ENCODE measurements around the gene CDADC1.
A peak's percentile ranks its signal among the peaks of the same experiment; 100 is the strongest.

The CDADC1 gene

DNA sequence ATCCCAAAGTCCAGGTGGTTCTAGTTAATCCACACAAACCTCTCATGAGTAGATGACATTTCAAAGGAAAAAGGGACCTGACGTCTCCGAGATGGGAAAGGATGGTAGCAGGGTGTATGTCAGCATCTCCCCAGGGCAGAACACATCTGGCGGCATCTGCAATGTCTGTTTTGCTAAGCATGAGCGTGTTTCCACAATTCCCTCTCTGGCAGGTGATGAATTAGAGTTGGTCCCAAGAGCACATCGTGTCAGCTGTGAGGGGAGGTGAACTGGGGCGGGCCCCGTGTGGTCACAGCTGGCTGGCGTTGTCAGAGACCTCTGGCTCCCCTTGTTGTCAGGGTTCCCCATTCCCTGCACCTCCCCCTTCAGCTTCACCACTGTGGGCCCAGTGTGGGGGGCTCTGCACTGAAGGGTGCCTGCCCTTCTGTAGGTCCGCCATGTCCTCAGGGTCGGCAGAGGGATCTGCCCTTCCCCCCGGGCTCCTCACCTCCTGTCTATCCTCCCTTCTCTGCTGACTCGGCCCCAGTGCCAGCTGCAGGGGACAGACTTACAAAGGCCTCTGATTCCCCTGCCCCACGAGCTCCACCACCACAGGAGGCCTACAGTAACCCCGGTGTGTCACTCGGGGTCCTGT, 58.2 kb downstream of the CDADC1 start:
- H3K27ac Mint-ChIP-seq, result no peak overlapping the region
- peaks cover 6% of the 10 kb centered on the region for H3K36me3 Mint-ChIP-seq (ENCODE audit: low read depth)
- intact Hi-C loops (cut with micrococcal nuclease), result no loop called here
- H3K4me3 Mint-ChIP-seq, result no peak overlapping the region
- no peaks in the 10 kb centered on the region for H3K27me3 Mint-ChIP-seq
- H3K9me3 Mint-ChIP-seq, result no peaks in the 10 kb centered on the region
- H3K4me1 Mint-ChIP-seq (ENCODE audit: low read depth), result peaks cover 13% of the 10 kb centered on the region

- Mint-ChIP-seq H3K4me1 (ENCODE audit: low read depth) (peaks cover 7% of the 10 kb centered on the region), H3K36me3 (ENCODE audit: low read depth) (peaks cover 6% of the 10 kb centered on the region), H3K4me3 (no peak overlapping the region), H3K27ac (no peak overlapping the region), H3K9me3 (no peaks in the 10 kb centered on the region), H3K27me3 (no peaks in the 10 kb centered on the region)
- intact Hi-C loops (cut with micrococcal nuclease), result no loop called here
Measured at GRCh38 chr13:49307365-49307764, 59.6 kb downstream of the CDADC1 start.

DNA sequence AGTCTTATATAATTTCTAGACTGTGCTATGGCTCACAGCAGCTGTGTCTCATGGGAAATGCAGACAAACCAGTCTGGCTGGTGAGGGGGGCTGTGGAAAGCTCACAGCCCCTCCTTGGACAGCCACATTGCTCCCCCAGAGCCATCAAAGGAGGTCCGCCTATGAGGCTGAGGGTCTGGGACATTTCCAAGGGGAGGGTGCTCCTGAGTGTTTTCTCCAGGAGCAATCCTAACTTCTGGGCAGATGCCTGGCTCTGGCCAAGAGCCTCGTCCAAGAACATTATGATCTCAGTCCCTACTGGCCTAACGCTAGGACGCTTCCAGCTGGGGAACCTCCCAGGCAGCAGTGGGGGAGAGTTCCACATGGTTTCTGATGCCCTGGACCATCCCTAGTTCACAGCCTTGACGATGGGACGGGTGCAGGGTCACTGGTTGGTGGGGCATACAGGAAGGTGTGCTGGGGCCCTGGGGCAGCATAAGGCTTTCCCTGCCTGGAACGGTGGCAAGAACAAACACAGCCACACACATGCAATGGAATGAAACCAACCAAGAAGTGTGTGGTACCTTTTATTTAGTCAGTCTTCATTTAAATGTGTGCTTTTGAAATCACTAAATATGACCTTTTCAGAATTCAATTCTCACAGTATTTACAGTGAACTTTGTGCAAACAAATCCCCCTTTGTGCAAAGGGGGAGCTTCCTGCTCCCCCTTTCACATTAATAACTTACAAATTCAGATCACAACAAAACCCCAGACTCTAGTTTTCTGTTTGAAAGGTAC, 60.6 kb downstream of the CDADC1 start:
- Mint-ChIP-seq H3K36me3 (ENCODE audit: low read depth) (peaks cover 6% of the 10 kb centered on the region), H3K4me3 (no peak overlapping the region), H3K4me1 (ENCODE audit: low read depth) (peaks cover 5% of the 10 kb centered on the region), H3K9me3 (no peaks in the 10 kb centered on the region), H3K27ac (no peak overlapping the region), H3K27me3 (no peaks in the 10 kb centered on the region)
- intact Hi-C loops (cut with micrococcal nuclease), result no loop called here

DNA sequence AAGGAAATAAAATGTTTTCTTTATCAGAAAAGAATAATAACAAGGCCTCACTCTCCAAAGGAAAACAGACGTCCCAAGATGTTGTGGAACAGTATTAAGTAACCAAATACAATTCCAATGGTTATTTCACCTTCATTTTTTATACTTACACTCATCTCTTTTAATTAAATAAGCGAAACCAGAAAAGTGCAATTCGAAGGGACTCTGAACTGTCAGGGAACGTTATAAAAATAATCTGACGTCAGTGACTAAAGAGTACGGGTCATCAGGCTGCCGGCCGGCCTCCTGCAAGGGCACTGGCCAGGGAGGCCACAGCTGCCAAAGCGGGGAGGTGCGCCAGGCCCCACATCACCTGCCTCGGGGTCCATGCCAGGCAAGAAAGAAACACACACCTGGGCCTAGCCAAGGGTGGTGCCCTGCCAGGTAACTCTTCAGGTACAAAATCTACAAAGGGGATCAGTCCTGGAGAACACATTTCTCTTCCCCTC, 61.2 kb downstream of the CDADC1 start:
- Mint-ChIP-seq H3K27me3 (no peaks in the 10 kb centered on the region), H3K4me3 (no peak overlapping the region), H3K4me1 (ENCODE audit: low read depth) (peaks cover 5% of the 10 kb centered on the region), H3K36me3 (ENCODE audit: low read depth) (peaks cover 6% of the 10 kb centered on the region), H3K27ac (no peak overlapping the region), H3K9me3 (no peaks in the 10 kb centered on the region)
- intact Hi-C loops (cut with micrococcal nuclease), result no loop called here

DNA sequence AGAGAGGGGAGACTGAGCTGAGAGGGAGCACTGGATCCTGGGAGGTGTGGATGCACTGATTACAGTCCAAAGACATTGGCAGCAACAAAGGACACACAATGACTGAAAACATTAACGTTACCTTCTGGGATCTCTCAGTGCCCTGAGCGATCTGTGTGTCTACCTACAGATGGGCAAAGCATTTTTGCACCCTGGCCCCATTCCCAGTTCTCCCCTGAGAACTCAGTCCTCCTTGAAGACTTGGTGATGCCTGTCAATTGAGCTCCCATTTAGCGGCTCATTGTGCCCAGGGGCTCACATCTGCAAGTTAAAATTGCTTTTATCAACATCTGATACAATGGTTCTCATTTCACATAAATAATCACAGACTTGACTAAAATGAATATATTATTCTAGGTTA, 62.5 kb downstream of the CDADC1 start:
- no peaks in the 10 kb centered on the region for H3K9me3 Mint-ChIP-seq
- H3K27me3 Mint-ChIP-seq, result no peaks in the 10 kb centered on the region
- H3K27ac Mint-ChIP-seq, result no peak overlapping the region
- peaks cover 9% of the 10 kb centered on the region for H3K4me1 Mint-ChIP-seq (ENCODE audit: low read depth)
- intact Hi-C loops (cut with micrococcal nuclease), result no loop called here
- H3K36me3 Mint-ChIP-seq (ENCODE audit: low read depth), result peaks cover 6% of the 10 kb centered on the region
- no peak overlapping the region for H3K4me3 Mint-ChIP-seq

DNA sequence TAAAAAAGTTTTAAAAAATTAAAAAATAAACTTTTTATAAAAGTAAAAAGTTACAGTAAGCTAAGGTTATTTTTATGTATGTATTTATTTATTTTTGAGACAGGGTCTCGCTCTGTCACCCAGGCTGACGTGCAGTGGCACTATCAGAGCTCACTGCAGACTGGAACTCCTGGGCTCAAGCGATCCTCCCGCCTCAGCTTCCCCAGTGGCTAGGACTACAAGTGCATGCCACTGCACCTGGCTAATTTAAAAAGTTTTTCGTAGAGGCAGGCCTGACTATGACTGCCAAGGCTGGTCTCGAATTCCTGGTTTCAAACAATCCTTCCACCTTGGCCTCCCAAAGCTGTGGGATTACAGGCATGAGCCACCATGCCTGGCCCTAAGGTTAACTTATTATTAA, 64.1 kb downstream of the CDADC1 start:
- H3K36me3 Mint-ChIP-seq (ENCODE audit: low read depth), result peaks cover 6% of the 10 kb centered on the region
- intact Hi-C loops (cut with micrococcal nuclease), result no loop called here
- no peak overlapping the region for H3K27ac Mint-ChIP-seq
- peaks cover 9% of the 10 kb centered on the region for H3K4me1 Mint-ChIP-seq (ENCODE audit: low read depth)
- no peak overlapping the region for H3K4me3 Mint-ChIP-seq
- H3K9me3 Mint-ChIP-seq, result no peaks in the 10 kb centered on the region
- H3K27me3 Mint-ChIP-seq, result no peaks in the 10 kb centered on the region

- Mint-ChIP-seq H3K4me3 (no peak overlapping the region), H3K27ac (peak overlapping the region; percentile 31)
Measured at GRCh38 chr13:49314344-49314882, 66.7 kb downstream of the CDADC1 start.

DNA sequence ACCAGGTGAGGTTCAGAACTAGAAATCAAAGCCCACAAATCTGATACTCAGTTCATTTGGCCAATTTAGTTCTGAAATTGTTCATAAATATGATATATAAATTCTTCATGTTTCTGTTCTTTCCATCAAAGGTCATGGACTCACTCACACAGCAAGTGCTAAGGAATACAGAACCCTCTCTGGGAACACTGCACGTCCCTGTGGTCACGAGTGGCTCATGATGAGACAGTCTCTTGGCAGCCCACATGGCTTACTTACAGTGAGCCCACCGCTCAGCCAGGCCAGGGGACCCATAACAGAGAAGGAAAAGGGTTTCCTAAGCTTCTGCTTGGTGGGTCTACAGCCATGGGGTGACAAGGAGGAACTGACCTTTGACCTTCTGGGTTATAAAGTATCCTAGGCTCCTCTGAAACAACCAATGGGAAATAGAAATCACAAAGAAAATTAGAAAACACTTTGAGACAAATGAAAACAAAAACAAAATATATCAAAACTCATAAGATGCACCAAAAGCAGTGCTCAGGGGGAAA, 67.4 kb downstream of the CDADC1 start:
- intact Hi-C loops (cut with micrococcal nuclease), result no loop called here
- Mint-ChIP-seq H3K9me3 (no peaks in the 10 kb centered on the region), H3K36me3 (ENCODE audit: low read depth) (peaks cover 2% of the 10 kb centered on the region), H3K4me1 (ENCODE audit: low read depth) (peaks cover 9% of the 10 kb centered on the region), H3K27ac (no peak overlapping the region), H3K27me3 (no peaks in the 10 kb centered on the region), H3K4me3 (no peak overlapping the region)

More at GRCh38 chr13:49314344-49314882, 66.7 kb downstream of the CDADC1 start:
- H3K4me1 Mint-ChIP-seq (ENCODE audit: low read depth), result peaks cover 9% of the 10 kb centered on the region
- H3K9me3 Mint-ChIP-seq, result no peaks in the 10 kb centered on the region
- intact Hi-C loops (cut with micrococcal nuclease), result no loop called here
- no peaks in the 10 kb centered on the region for H3K27me3 Mint-ChIP-seq
- peaks cover 6% of the 10 kb centered on the region for H3K36me3 Mint-ChIP-seq (ENCODE audit: low read depth)

DNA sequence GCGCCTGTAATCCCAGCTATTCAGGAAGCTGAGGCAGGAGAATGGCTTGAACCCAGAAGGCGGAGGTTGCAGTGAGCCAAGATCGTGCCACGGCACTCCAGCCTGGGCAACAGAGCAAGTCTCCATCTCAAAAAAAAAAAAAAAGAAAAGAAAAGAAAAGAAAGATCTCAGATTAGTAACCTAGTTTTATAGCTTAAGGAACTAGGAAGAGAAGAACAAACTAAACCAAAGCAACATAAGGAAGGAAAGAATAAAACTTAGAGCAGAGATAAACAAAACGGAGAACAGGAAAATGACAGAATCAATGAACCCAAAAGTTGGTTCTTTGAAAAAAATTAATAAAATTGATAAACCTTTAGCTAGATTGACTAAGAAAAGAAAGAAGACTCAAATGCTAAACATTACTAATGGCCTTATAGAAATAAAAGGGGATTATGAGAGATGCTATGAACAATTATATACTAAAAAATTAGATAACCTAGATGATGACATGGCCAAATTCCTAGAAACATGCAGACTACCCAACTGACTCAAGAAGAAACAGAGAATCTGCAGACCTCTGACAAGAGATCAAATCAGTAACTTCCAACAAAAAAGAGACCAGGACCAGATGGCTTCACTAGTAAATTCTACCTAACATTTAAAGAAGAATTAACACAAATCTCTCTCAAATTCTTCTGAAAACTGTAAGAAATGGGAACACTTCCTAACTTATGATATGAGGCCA, 68.2 kb downstream of the CDADC1 start:
- Mint-ChIP-seq H3K36me3 (ENCODE audit: low read depth) (no peaks in the 10 kb centered on the region), H3K9me3 (no peaks in the 10 kb centered on the region), H3K27me3 (no peaks in the 10 kb centered on the region), H3K4me1 (ENCODE audit: low read depth) (peaks cover 9% of the 10 kb centered on the region), H3K4me3 (no peak overlapping the region), H3K27ac (no peak overlapping the region)
- intact Hi-C loops (cut with micrococcal nuclease), result no loop called here

- no peaks in the 10 kb centered on the region for H3K27me3 Mint-ChIP-seq
- no peaks in the 10 kb centered on the region for H3K4me1 Mint-ChIP-seq (ENCODE audit: low read depth)
- H3K27ac Mint-ChIP-seq, result no peak overlapping the region
- intact Hi-C loops (cut with micrococcal nuclease), result no loop called here
- no peaks in the 10 kb centered on the region for H3K9me3 Mint-ChIP-seq
- no peaks in the 10 kb centered on the region for H3K36me3 Mint-ChIP-seq (ENCODE audit: low read depth)
- no peak overlapping the region for H3K4me3 Mint-ChIP-seq
Measured at GRCh38 chr13:49319551-49319950, 71.8 kb downstream of the CDADC1 start.

- intact Hi-C loops (cut with micrococcal nuclease), result no loop called here
- no peak overlapping the region for H3K4me3 Mint-ChIP-seq
- H3K36me3 Mint-ChIP-seq (ENCODE audit: low read depth), result no peaks in the 10 kb centered on the region
- H3K27ac Mint-ChIP-seq, result no peak overlapping the region
- H3K27me3 Mint-ChIP-seq, result no peaks in the 10 kb centered on the region
- no peaks in the 10 kb centered on the region for H3K4me1 Mint-ChIP-seq (ENCODE audit: low read depth)
- no peaks in the 10 kb centered on the region for H3K9me3 Mint-ChIP-seq
Measured at GRCh38 chr13:49319951-49320350, 72.2 kb downstream of the CDADC1 start.

DNA sequence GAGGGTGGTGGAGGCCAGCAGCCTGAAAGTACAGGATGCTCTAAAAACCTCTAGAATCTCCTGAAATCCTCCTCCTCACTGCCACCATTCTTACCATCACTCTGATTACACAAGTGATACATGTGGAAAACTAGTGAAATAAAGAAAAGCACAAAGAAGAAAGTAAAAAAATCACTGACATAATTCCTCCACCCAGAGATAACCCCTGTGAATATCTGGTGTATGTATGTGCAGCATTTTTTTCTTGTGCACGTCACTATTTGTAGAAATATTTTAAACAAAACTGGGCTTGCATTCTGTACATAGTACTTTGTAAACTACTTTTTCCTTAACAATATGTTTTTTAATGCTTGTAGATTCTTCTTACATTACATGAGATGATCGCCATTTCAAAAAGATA, 73.2 kb downstream of the CDADC1 start:
- intact Hi-C loops (cut with micrococcal nuclease), result no loop called here
- H3K36me3 Mint-ChIP-seq (ENCODE audit: low read depth), result no peaks in the 10 kb centered on the region
- H3K9me3 Mint-ChIP-seq, result no peaks in the 10 kb centered on the region
- no peaks in the 10 kb centered on the region for H3K27me3 Mint-ChIP-seq
- H3K27ac Mint-ChIP-seq, result no peak overlapping the region
- no peak overlapping the region for H3K4me3 Mint-ChIP-seq
- H3K4me1 Mint-ChIP-seq (ENCODE audit: low read depth), result no peaks in the 10 kb centered on the region

DNA sequence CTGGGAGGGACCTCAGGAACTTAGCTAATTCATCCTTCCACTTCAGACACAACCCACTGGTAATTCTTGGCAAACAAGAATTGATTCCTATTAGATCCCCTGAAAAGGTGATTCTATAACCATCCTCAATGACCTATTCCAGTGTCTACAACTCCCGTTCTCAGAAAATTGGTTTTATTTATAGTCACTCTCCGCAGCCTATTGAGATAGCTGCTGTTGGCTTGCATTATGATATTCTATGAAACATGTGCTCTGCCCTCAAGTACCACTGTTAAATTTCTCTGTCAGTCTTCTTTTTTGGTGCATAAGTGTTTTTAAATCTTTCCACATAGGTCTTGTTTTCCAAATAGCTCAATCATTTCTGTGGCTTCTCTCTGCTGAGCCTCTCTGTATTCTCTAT, 75.0 kb downstream of the CDADC1 start:
- Mint-ChIP-seq H3K4me1 (ENCODE audit: low read depth) (no peaks in the 10 kb centered on the region), H3K27ac (no peak overlapping the region), H3K4me3 (no peak overlapping the region), H3K27me3 (no peaks in the 10 kb centered on the region), H3K9me3 (no peaks in the 10 kb centered on the region), H3K36me3 (ENCODE audit: low read depth) (no peaks in the 10 kb centered on the region)
- intact Hi-C loops (cut with micrococcal nuclease), result no loop called here

GRCh38 chr13:49323344-49323743, 75.6 kb downstream of the CDADC1 start:
- intact Hi-C loops (cut with micrococcal nuclease), result no loop called here
- Mint-ChIP-seq H3K9me3 (no peaks in the 10 kb centered on the region), H3K4me1 (ENCODE audit: low read depth) (no peaks in the 10 kb centered on the region), H3K36me3 (ENCODE audit: low read depth) (no peaks in the 10 kb centered on the region), H3K4me3 (no peak overlapping the region), H3K27me3 (no peaks in the 10 kb centered on the region), H3K27ac (no peak overlapping the region)
